Heart left ventricle (tissue), 16 donors: Measurements from ENCODE around the gene WSB1. TPM values are rescaled to one million over a fixed set of nuclear protein-coding genes. Genes with fewer than 3 reads are reported as not detected.

ENCODE experiments used
- ATAC-seq, 4 donors: fragments of 200-7000 bp; cut with Tn5 transposase; one replicate each; pipeline ENCODE4 v1.9.1; 2020 to 2022; ENCODE audit warnings: moderate library complexity in 4 of 4, mild to moderate bottlenecking in 3 of 4, moderate number of reproducible peaks in 1 of 4
- DNase-seq, 5 donors: peaks; one replicate each; pipeline ENCODE4 v3.0.0-alpha.2; 2020
- H3K27ac ChIP-seq, 12 donors: fragments of 200-600 bp; sonication (generic) in 4 of 12; one replicate each; pipeline versions ENCODE4 v1.5.0 to v1.8.0; 2016 to 2022; ENCODE audit warnings: mild to moderate bottlenecking in 2 of 12
- H3K27me3 ChIP-seq, 9 donors: fragments of 200-600 bp; sonication (generic) in 2 of 9; one replicate each; pipeline versions ENCODE4 v1.5.1 to v1.8.0; 2016 to 2022; ENCODE audit warnings: mild to moderate bottlenecking in 3 of 9
- H3K36me3 ChIP-seq, 9 donors: fragments of 200-600 bp; sonication (generic) in 2 of 9; one replicate each; pipeline versions ENCODE4 v1.5.0 to v1.8.0; 2018 to 2022; ENCODE audit warnings: mild to moderate bottlenecking in 2 of 9
- H3K4me1 ChIP-seq, 12 donors: fragments of 200-600 bp; sonication (generic) in 4 of 12; one replicate each; pipeline versions ENCODE4 v1.5.0 to v1.8.0; 2016 to 2022; ENCODE audit warnings: mild to moderate bottlenecking in 3 of 12
- H3K4me3 ChIP-seq, 12 donors: fragments of 200-600 bp; sonication (generic) in 4 of 12; one replicate each; pipeline versions ENCODE4 v1.5.0 to v1.8.0; 2017 to 2022; ENCODE audit warnings: mild to moderate bottlenecking in 9 of 12, moderate library complexity in 4 of 12
- H3K9me3 ChIP-seq, 12 donors: fragments of 200-600 bp; sonication (generic) in 4 of 12; one replicate each; pipeline versions ENCODE4 v1.5.0 to v1.8.0; 2016 to 2022; ENCODE audit warnings: mild to moderate bottlenecking in 1 of 12
- CTCF ChIP-seq, 12 donors: fragments of 200-600 bp; sonication (generic) in 4 of 12; IDR thresholded peaks; one replicate each; pipeline versions ENCODE4 v1.5.0 to v1.8.0; 2018 to 2022; ENCODE audit warnings: antibody characterized with exemption in 12 of 12, mild to moderate bottlenecking in 5 of 12
- POLR2A ChIP-seq, 2 donors: fragments of 450-650 bp; IDR thresholded peaks; one replicate each; pipeline ENCODE4 v1.6.1; 2017; ENCODE audit warnings: antibody characterized with exemption in 2 of 2, mild to moderate bottlenecking in 2 of 2, moderate library complexity in 2 of 2
- WGBS, 4 donors: extraction: QIAGEN DNeasy Blood & Tissue Kit in 2 of 4; methylation state at CpG; one replicate each; pipeline versions ENCODE4 v1.1.5 to v1.1.7; 2013 to 2018; 5-methylcytosine and 5-hydroxymethylcytosine counted together
- intact Hi-C, 10 donors: fragments of 100-400 bp; cut with DNase I; formaldehyde crosslinking; loops; one replicate each; pipeline versions ENCODE4 v1.11.1 to v1.14.2; 2022
- polyA plus RNA-seq, 2 donors: library from polyadenylated mRNA; stranded (reverse); fragments of 200-250 nt; gene quantifications; one replicate each; pipeline ENCODE4 v1.2.3, GENCODE V29; 2013
- total RNA-seq, 9 donors: library from RNA; depleted of rRNA in 2 of 9; stranded (reverse); fragments of >200 nt in 2 of 9; fragmentation: NEBNext Ultra II Directional in 3 of 9; extraction: Animal tissue kit (Norgen Biotek cat#: 25700) in 3 of 9; gene quantifications; one replicate each; pipeline versions ENCODE4 v1.1.0 to v1.2.4, GENCODE V29; 2016 to 2023
- donor health status: ischemic (EF 13 %, LVEDD 7.1; RV severe dilation, severe dysfunction).
- donor health status: healthy with polysubstance abuse.
- donor health status: DM: no; HTN: yes; CAD: no.
- donor health status: DM: no; HTN: no; CAD: no.
- donor health status: ischemic (EF 25% LVEDD 6.9; RV normal size, moderate dysfunction).
- donor health status: ischemic (EF 25% LVEDD 5.7; RV mildly dilated, moderate dysfunction).
- donor health status: healthy.
- donor health status: DM: yes; HTN: yes; CAD: no.
- donor health status: ischemic (EF 35%, LVEDD 5.7; RV mildly dilated, moderate dysfunction).
- donor health status: nonischemic (EF 11% LVEDD 7.7; RV severe dilation, severe dysfunction).
- donor health status: DM: yes; HTN: yes; CAD: no.
- donor health status: PGD.
- donor health status: ischemic (EF 29% LVEDD 5.4; RV normal size, mild dysfunction).
- donor health status: nonischemic (EF 23%, LVEDD 6.1; RV moderate dilation, normal function).

WSB1 gene
- total and polyA plus RNA-seq, 11 donors = 22.3 to 119 (median 56.2) TPM

- DNase-seq (no peak), ATAC-seq (no peak)
- TF ChIP-seq CTCF (IDR thresholded peaks at IDR 0.05) = no peak
- no peak for TF ChIP-seq POLR2A (IDR thresholded peaks at IDR 0.05)
- Histone ChIP-seq H3K27ac (peak overlapping the region in 9 of 12 donors; percentile 19 to 86 (median 70)), H3K27me3 (no peaks in the 10 kb centered on the region), H3K9me3 (no peaks in the 10 kb centered on the region), H3K4me1 (peaks cover 6 to 40% (median 28%) of the 10 kb centered on the region in 12 donors), H3K36me3 (peaks cover 0 to 85% (median 69%) of the 10 kb centered on the region in 9 donors), H3K4me3 (no peak overlapping the region)
- 62 to 72% (median 71%) methylated on average over 7 of the region's 7 CpGs for WGBS, 4 donors
- intact Hi-C loops = loop anchor here in 2 of 10 donors (2.0 kb wide), 2 partner anchors 15 to 17 kb away; no protein-coding TSS in a partner anchor
These were observed 22.0 kb downstream of the WSB1 start for GRCh38 chr17:27315796-27316465.

GRCh38 chr17:27318228-27318627 lies 24.3 kb downstream of the WSB1 start:
- TF ChIP-seq CTCF (IDR thresholded peaks at IDR 0.05) (no peak), POLR2A (IDR thresholded peaks at IDR 0.05) (no peak)
- WGBS, 4 donors = 74 to 82% (median 76%) methylated on average over 4 of the region's 4 CpGs
- Histone ChIP-seq H3K36me3 (peaks cover 0 to 62% (median 46%) of the 10 kb centered on the region in 9 donors), H3K27ac (peak overlapping the region in 1 of 12 donors; percentile 86), H3K4me3 (no peak overlapping the region), H3K27me3 (no peaks in the 10 kb centered on the region), H3K4me1 (peaks cover 6 to 50% (median 34%) of the 10 kb centered on the region in 12 donors), H3K9me3 (no peaks in the 10 kb centered on the region)
- ATAC-seq (no peak), DNase-seq (no peak)
- intact Hi-C loops = no loop called here

GRCh38 chr17:27318633-27319032 lies 24.7 kb downstream of the WSB1 start:
- Histone ChIP-seq H3K27ac (peak overlapping the region in 2 of 12 donors; percentile 6 to 86), H3K36me3 (peaks cover 0 to 58% (median 42%) of the 10 kb centered on the region in 9 donors), H3K4me3 (no peak overlapping the region), H3K27me3 (no peaks in the 10 kb centered on the region), H3K4me1 (peaks cover 6 to 54% (median 35%) of the 10 kb centered on the region in 12 donors), H3K9me3 (no peaks in the 10 kb centered on the region)
- DNase-seq = no peak
- TF ChIP-seq POLR2A (IDR thresholded peaks at IDR 0.05) (no peak), CTCF (IDR thresholded peaks at IDR 0.05) (no peak)
- intact Hi-C loops = no loop called here
- no peak for ATAC-seq
- WGBS, 4 donors = 74 to 86% (median 81%) methylated on average over 6 of the region's 6 CpGs

GRCh38 chr17:27319541-27320221 lies 25.8 kb downstream of the WSB1 start:
- Histone ChIP-seq H3K27ac (peak overlapping the region in 9 of 12 donors; percentile 6 to 66 (median 20)), H3K27me3 (no peaks in the 10 kb centered on the region), H3K4me3 (no peak overlapping the region), H3K4me1 (peaks cover 10 to 60% (median 44%) of the 10 kb centered on the region in 12 donors), H3K9me3 (no peaks in the 10 kb centered on the region), H3K36me3 (peaks cover 0 to 47% (median 31%) of the 10 kb centered on the region in 9 donors)
- ATAC-seq = peak; percentile 80 to 89 (median 84)
- intact Hi-C loops = no loop called here
- TF ChIP-seq CTCF (IDR thresholded peaks at IDR 0.05) (no peak), POLR2A (IDR thresholded peaks at IDR 0.05) (no peak)
- WGBS, 4 donors = 13 to 28% (median 22%) methylated on average over 4 of the region's 4 CpGs
- peak; percentile 77 to 88 (median 84) for DNase-seq
